NB4 (cell line): ENCODE measurements around the gene KIF6.

Experiments
- DNase-seq: peaks from one replicate; pipeline ENCODE4 v3.0.0; 2010; ENCODE audit warnings: low read depth
- H3K4me3 ChIP-seq: one replicate; pipeline ENCODE4 v1.5.1; 2011; ENCODE audit warnings: mild to moderate bottlenecking, low read depth, low read length, moderate library complexity
- CTCF ChIP-seq: IDR thresholded peaks from one replicate; pipeline ENCODE4 v1.5.1; 2012; ENCODE audit warnings: low read depth, low read length
- MYC ChIP-seq: IDR thresholded peaks from 2 replicates; pipeline ENCODE4 v1.6.1; 2011; ENCODE audit warnings: low read depth, low read length
- POLR2A ChIP-seq: IDR thresholded peaks from 2 replicates; pipeline ENCODE4 v1.6.1; 2011; ENCODE audit warnings: mild to moderate bottlenecking; ENCODE audit not compliant: insufficient read length; ENCODE audit errors: extremely low read depth
- TF ChIP-seq, protein P1 (sequence below): IDR thresholded peaks from 2 replicates; pipeline ENCODE4 v1.6.1; 2011; ENCODE audit warnings: low read depth, low read length

Gene KIF6

GRCh38 chr6:39470506-39470905 is 254.7 kb downstream of the KIF6 start:
- H3K4me3 ChIP-seq, result no peak overlapping the region
- TF ChIP-seq, protein P1, sequence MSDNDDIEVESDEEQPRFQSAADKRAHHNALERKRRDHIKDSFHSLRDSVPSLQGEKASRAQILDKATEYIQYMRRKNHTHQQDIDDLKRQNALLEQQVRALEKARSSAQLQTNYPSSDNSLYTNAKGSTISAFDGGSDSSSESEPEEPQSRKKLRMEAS, result no peak
- TF ChIP-seq CTCF (no peak), MYC (no peak), POLR2A (no peak)
- no peak for DNase-seq

- no peak for DNase-seq
- TF ChIP-seq POLR2A (no peak), MYC (no peak), CTCF (no peak)
- TF ChIP-seq, protein P1, result no peak
Measured at GRCh38 chr6:39468385-39468784, 256.8 kb downstream of the KIF6 start.

DNA sequence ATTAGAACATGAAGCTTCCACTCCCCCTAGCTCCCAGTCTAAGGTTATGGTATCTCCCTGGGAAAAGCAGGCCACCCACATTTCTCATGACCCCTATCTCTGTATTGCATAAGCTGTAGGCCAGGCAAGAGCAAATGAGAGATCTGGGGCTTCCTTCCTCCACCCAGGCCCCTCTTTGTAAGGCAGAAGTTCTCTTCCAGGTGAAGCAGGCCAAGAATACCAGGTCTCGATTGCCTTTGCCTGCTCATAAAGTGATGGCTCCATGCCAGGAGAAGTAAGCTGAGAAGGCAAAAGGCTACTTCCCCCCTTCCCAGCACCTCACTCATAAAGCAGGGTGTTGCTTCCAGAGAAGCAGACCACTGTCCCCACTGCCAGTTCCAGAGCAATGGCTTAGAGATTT is 258.6 kb downstream of the KIF6 start:
- no peak for TF ChIP-seq CTCF
- TF ChIP-seq POLR2A, result no peak
- TF ChIP-seq, protein P1, result no peak
- TF ChIP-seq MYC, result no peak
- H3K4me3 ChIP-seq, result no peak overlapping the region
- no peak for DNase-seq

More at GRCh38 chr6:39468385-39468784, 256.8 kb downstream of the KIF6 start:
- no peak overlapping the region for H3K4me3 ChIP-seq

DNA sequence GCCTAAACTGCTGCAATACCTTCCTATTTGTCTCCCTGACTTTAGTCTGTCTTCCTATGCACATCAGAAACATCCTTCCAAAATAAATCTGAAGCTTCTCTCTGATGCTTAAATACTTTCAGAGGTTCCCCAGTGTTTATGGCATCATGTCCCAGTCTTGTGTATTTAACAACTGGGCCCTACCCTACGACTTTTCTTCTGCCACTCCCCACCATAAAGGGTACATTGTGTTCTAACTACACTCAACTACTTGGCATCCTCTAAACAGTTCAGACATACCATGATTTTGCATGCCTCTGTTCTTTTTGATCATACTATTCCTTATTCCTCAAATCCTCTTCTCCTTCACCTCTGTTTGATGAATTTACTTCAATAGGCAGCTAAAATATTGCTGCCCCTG is 259.7 kb downstream of the KIF6 start:
- TF ChIP-seq, protein P1, result no peak
- no peak for TF ChIP-seq CTCF
- TF ChIP-seq POLR2A, result no peak
- TF ChIP-seq MYC, result no peak
- no peak overlapping the region for H3K4me3 ChIP-seq
- no peak for DNase-seq

- DNase-seq, result no peak
- TF ChIP-seq MYC, result no peak
- TF ChIP-seq, protein P1, result no peak
- TF ChIP-seq CTCF, result no peak
- TF ChIP-seq POLR2A, result no peak
- no peak overlapping the region for H3K4me3 ChIP-seq
Measured at GRCh38 chr6:39464067-39464466, 261.1 kb downstream of the KIF6 start.

DNA sequence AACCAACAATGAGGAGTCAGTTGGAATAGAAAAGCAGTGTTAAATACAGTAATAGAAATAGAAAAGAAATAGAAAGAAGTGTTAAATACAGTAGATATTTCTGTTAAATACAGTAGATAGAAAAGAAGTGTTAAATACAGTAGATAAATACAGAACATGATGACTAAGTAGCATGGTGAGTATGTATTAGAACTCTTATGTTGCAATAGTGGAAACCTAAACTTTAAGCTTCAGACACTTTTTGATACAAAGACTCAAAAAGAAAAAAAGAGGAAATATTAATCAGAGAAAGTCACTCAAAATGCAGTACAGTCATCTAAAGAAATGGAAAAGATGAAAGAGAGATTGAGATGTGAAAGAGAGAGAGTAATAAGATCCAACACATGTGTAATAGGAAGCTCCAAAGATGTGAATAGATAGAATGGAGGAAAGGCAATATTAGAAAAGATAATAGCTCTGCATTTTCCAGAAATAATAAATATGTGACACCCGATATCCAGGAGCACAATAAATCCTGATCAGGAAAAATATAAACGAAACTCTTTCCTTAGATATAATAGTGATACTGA is 271.2 kb downstream of the KIF6 start:
- no peak for DNase-seq
- no peak overlapping the region for H3K4me3 ChIP-seq
- TF ChIP-seq CTCF (no peak), MYC (no peak), POLR2A (no peak)
- TF ChIP-seq, protein P1, result no peak
